ENCODE results near the gene LEFTY2. TPM values are rescaled to one million over a fixed set of nuclear protein-coding genes. Genes with fewer than 3 reads are reported as not detected.

LEFTY2 gene
- total and polyA plus RNA-seq, 4 donors: 4.6 to 6.0 (median 5.1) TPM

DNA sequence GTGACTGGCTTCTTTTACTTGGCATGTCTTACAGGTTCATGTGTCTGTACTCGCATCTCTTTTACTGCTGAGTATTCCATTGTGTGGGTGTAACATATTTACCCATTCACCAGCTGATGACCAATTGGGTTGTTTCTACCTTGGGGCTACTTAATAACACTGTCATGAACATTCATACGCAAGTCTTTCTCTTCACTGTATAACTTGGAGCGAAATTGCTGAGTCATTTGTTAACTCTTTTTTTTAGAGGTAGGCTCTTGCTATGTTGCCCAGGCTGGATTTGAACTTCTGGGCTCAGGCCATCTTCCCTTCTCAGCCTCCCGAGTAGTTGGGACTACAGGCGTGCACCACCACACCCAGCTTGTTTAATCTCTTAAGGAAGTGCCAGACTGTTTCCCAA, 23.5 kb downstream of the LEFTY2 start:
- no peaks in the 10 kb centered on the region for H3K36me3 ChIP-seq (ENCODE audit: control insufficient read depth in 1 of 2, insufficient read depth in 2 of 2, low read length in 1 of 2)
- intact Hi-C loops (cut with DNase I): no loop called here
- DNase-seq: peak; percentile 2 to 12
- H3K4me3 ChIP-seq (ENCODE audit: low read length in 2 of 2): no peak overlapping the region
- H3K27ac ChIP-seq (ENCODE audit: low read depth in 1 of 2, low read length in 2 of 2): no peak overlapping the region
- H3K27me3 ChIP-seq (ENCODE audit: control insufficient read depth in 1 of 2, insufficient read depth in 2 of 2, low read length in 1 of 2): no peaks in the 10 kb centered on the region
- no peaks in the 10 kb centered on the region for H3K4me1 ChIP-seq (ENCODE audit: control insufficient read depth in 1 of 2, insufficient read depth in 2 of 2, low read length in 2 of 2)
- H3K9me3 ChIP-seq (ENCODE audit: control insufficient read depth, low read length): no peaks in the 10 kb centered on the region
- 90% methylated on average over 5 of the region's 5 CpGs for WGBS, 2 donors
- ATAC-seq (ENCODE audit: low FRiP score): no peak

DNA sequence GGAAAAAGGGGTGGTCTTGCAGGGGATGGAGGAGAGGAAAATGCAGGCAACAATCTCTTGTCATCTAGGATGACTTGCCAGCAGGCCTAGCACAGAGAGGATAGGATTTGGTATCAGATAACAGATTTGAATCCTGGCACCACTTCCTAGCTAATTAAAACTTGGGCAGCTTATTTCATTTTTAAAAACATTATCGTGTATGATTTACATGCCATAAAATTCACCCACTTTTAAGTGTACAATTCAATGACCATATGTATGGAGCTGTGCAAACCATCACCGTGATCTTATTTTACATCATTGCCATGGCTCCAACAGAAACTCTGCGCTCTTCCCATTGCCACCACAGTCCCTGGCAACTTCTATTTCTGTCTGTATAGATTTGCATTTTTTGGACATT, 23.9 kb downstream of the LEFTY2 start:
- no peaks in the 10 kb centered on the region for H3K36me3 ChIP-seq (ENCODE audit: control insufficient read depth in 1 of 2, insufficient read depth in 2 of 2, low read length in 1 of 2)
- no peak overlapping the region for H3K27ac ChIP-seq (ENCODE audit: low read depth in 1 of 2, low read length in 2 of 2)
- no peaks in the 10 kb centered on the region for H3K27me3 ChIP-seq (ENCODE audit: control insufficient read depth in 1 of 2, insufficient read depth in 2 of 2, low read length in 1 of 2)
- H3K9me3 ChIP-seq (ENCODE audit: control insufficient read depth, low read length): no peaks in the 10 kb centered on the region
- no peak overlapping the region for H3K4me3 ChIP-seq (ENCODE audit: low read length in 2 of 2)
- ATAC-seq (ENCODE audit: low FRiP score): no peak
- intact Hi-C loops (cut with DNase I): no loop called here
- no peak for DNase-seq
- no peaks in the 10 kb centered on the region for H3K4me1 ChIP-seq (ENCODE audit: control insufficient read depth in 1 of 2, insufficient read depth in 2 of 2, low read length in 2 of 2)
- WGBS, 2 donors: 90 to 93% methylated on average over 3 of the region's 3 CpGs

DNA sequence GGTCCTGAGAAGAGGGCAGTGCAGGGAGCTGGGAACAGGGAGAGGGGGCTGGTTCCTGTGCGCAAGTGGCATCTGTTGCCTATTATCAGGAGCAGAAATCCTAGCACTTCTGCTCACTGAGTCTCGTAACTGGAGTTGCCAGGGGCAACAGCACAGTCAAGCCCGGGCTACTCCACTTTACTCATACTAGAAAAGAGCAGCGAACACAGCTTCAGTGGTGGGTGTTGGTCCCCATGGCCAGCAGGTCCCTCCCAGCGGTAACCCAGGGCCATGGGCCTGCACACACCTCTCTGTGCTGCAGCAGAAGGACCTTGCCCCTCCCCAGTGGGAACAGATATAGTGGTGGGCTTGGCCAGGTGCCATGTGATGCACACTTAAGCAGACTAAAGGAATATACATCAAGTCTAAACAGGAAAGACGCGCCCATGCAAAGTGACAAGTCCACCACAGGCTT, 25.5 kb downstream of the LEFTY2 start:
- Histone ChIP-seq H3K4me3 (ENCODE audit: low read length in 2 of 2) (no peak overlapping the region), H3K9me3 (ENCODE audit: control insufficient read depth, low read length) (no peaks in the 10 kb centered on the region), H3K4me1 (ENCODE audit: control insufficient read depth in 1 of 2, insufficient read depth in 2 of 2, low read length in 2 of 2) (no peaks in the 10 kb centered on the region), H3K27ac (ENCODE audit: low read depth in 1 of 2, low read length in 2 of 2) (no peak overlapping the region), H3K27me3 (ENCODE audit: control insufficient read depth in 1 of 2, insufficient read depth in 2 of 2, low read length in 1 of 2) (no peaks in the 10 kb centered on the region), H3K36me3 (ENCODE audit: control insufficient read depth in 1 of 2, insufficient read depth in 2 of 2, low read length in 1 of 2) (no peaks in the 10 kb centered on the region)
- intact Hi-C loops (cut with DNase I): no loop called here
- ATAC-seq (ENCODE audit: low FRiP score): no peak
- 87% methylated on average over 7 of the region's 7 CpGs for WGBS, 2 donors
- peak; percentile 26 to 70 for DNase-seq

DNA sequence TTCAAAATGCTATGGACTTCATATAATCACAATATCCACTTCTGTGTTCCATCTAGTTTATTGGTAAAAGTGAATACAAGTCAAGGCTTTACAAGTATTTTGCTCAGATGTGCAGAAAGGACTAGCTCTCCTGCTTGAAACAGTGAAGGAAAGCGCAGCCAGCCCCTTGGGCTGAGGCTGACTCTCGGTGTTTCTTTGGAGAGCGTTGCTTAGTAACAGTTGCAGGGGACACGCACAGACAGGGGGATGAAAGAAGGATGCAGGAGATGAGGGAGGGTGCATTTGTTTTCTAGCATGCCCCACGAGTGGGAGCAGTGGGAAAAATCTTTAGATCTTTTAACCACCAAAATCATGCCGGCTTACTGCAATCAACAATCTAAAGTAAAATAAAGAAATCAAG, 26.1 kb downstream of the LEFTY2 start:
- no peaks in the 10 kb centered on the region for H3K36me3 ChIP-seq (ENCODE audit: control insufficient read depth in 1 of 2, insufficient read depth in 2 of 2, low read length in 1 of 2)
- 88% methylated on average over 6 of the region's 6 CpGs for WGBS, 2 donors
- no peak overlapping the region for H3K4me3 ChIP-seq (ENCODE audit: low read length in 2 of 2)
- peak in 1 of 2 donors; percentile 15 for DNase-seq
- no peak overlapping the region for H3K27ac ChIP-seq (ENCODE audit: low read depth in 1 of 2, low read length in 2 of 2)
- no peaks in the 10 kb centered on the region for H3K27me3 ChIP-seq (ENCODE audit: control insufficient read depth in 1 of 2, insufficient read depth in 2 of 2, low read length in 1 of 2)
- no peaks in the 10 kb centered on the region for H3K4me1 ChIP-seq (ENCODE audit: control insufficient read depth in 1 of 2, insufficient read depth in 2 of 2, low read length in 2 of 2)
- ATAC-seq (ENCODE audit: low FRiP score): no peak
- intact Hi-C loops (cut with DNase I): loop anchor here (5.0 kb wide), 3 partner anchors 62 to 138 kb away; partner anchors contain the start of gene SRP9 (in 1 of the 2)
- H3K9me3 ChIP-seq (ENCODE audit: control insufficient read depth, low read length): no peaks in the 10 kb centered on the region

DNA sequence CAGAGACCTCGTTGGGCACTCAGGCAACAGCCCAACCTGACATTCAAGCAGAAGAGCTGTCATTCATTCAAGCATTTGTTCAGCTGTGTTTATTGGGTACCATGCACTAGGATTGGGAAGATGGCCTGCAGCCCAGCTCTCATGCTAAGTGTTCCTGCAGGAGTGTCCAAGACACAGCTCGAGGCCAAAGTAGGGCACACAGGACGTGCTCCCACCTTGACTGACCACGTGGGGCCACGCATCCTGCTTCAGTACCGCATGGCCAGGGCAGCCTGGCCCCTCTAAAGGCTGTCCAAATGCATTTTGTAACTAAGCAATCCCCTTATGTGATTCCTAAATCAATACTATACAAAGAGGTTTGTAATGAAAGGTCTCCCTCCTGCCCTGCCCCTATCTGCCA, 26.6 kb downstream of the LEFTY2 start:
- 82 to 88% methylated on average over 6 of the region's 6 CpGs for WGBS, 2 donors
- no peak overlapping the region for H3K4me3 ChIP-seq (ENCODE audit: low read length in 2 of 2)
- no peaks in the 10 kb centered on the region for H3K36me3 ChIP-seq (ENCODE audit: control insufficient read depth in 1 of 2, insufficient read depth in 2 of 2, low read length in 1 of 2)
- H3K4me1 ChIP-seq (ENCODE audit: control insufficient read depth in 1 of 2, insufficient read depth in 2 of 2, low read length in 2 of 2): no peaks in the 10 kb centered on the region
- no peak overlapping the region for H3K27ac ChIP-seq (ENCODE audit: low read depth in 1 of 2, low read length in 2 of 2)
- no peaks in the 10 kb centered on the region for H3K27me3 ChIP-seq (ENCODE audit: control insufficient read depth in 1 of 2, insufficient read depth in 2 of 2, low read length in 1 of 2)
- intact Hi-C loops (cut with DNase I): loop anchor here (5.0 kb wide), 3 partner anchors 63 to 137 kb away; partner anchors contain the start of gene SRP9 (in 1 of the 2)
- ATAC-seq (ENCODE audit: low FRiP score): no peak
- peak; percentile 10 to 53 for DNase-seq
- no peaks in the 10 kb centered on the region for H3K9me3 ChIP-seq (ENCODE audit: control insufficient read depth, low read length)

DNA sequence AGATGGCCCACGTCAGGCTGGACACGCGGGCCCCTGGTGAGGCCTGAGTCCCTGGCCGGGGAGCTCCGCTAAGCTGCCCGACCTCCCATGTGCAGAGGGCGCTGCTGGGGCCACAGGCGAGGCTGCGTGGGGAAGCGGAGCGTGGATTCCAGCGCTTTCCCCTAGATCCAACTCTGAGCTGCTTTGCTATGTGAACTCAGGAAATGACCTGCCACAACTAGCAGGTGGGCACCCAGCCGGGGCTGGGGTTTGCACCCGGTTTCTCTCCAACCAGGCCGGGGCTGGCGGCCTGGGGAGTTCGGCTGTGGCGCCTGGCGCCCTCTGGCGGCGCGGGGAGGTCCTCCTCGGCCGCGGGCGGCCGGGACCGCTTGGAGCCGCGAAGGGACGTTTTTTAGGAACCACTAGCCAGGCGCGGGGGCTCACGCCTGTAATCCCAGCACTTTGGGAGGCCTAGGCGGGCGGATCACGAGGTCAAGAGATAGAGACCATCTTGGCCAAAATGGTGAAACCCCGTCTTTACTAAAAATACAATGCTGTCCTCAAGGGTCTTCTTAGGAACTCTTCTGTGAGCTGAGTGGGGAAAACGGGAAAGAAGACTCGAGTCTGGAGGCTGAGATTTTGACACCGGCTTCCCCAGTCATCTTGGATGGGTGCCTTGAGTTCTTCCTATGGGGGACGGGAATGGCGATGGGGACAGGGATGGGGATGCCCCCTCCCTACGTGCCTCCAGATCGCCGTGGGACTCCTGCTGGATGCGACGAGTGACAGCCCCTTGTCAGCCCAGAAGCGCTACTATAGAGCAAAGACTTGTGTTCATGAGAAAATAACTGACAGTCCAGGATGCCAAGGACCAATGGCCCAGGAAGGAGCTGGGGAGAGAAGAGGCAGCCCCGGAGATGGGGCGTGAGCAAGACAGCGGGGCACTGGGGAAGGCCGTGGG, 29.6 kb downstream of the LEFTY2 start:
- no peaks in the 10 kb centered on the region for H3K4me1 ChIP-seq (ENCODE audit: control insufficient read depth in 1 of 2, insufficient read depth in 2 of 2, low read length in 2 of 2)
- intact Hi-C loops (cut with DNase I): loop anchor here (2.0 to 5.0 kb wide), 4 partner anchors 66 to 437 kb away; partner anchors contain the start of gene SRP9 (in 1 of the 2)
- no peaks in the 10 kb centered on the region for H3K9me3 ChIP-seq (ENCODE audit: control insufficient read depth, low read length)
- ATAC-seq (ENCODE audit: low FRiP score) (peak; percentile 90), DNase-seq (peak; percentile 72 to 92)
- no peak overlapping the region for H3K4me3 ChIP-seq (ENCODE audit: low read length in 2 of 2)
- no peaks in the 10 kb centered on the region for H3K27me3 ChIP-seq (ENCODE audit: control insufficient read depth in 1 of 2, insufficient read depth in 2 of 2, low read length in 1 of 2)
- no peaks in the 10 kb centered on the region for H3K36me3 ChIP-seq (ENCODE audit: control insufficient read depth in 1 of 2, insufficient read depth in 2 of 2, low read length in 1 of 2)
- WGBS, 2 donors: 33 to 34% methylated on average over 53 of the region's 53 CpGs
- H3K27ac ChIP-seq (ENCODE audit: low read depth in 1 of 2, low read length in 2 of 2): no peak overlapping the region

DNA sequence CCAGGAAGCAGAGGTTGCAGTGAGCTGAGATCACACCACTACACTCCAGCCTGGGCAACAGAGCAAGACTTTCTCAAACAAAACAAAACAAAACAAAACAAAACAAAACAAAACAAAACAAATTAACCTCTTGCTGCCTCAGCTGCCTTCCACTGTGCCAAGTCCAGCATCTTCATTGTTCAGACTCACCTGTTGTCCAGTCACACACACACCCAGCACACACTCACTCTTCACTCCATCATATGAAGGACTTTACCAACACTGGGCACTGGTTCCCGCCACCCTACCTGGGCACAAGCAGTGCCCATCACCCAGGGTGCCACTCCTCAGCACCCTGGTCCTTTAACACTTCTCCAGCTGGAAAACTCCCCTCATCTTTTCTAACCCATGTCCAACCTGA, 31.5 kb downstream of the LEFTY2 start:
- ATAC-seq (ENCODE audit: low FRiP score): no peak

DNA sequence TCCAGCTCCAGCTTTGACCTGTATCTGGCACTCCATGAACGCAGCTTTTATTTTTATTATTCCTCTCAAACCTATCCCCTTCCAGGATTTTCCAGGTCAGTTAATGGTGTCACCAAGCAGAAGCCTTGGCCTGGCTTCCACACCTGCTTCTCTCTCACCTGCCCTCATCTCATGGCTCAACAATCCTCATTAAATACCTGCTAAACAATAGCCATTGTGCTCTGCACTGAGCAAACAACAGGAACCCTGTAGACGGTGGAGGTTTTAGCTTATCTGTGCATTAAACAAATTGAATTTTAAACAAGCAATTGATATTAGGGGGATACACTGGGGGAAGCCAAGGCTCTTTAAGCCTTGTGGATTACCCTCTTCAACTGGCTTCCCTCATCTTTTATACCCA, 32.2 kb downstream of the LEFTY2 start:
- no peak overlapping the region for H3K4me3 ChIP-seq (ENCODE audit: low read length in 2 of 2)
- no peaks in the 10 kb centered on the region for H3K27me3 ChIP-seq (ENCODE audit: control insufficient read depth in 1 of 2, insufficient read depth in 2 of 2, low read length in 1 of 2)
- no peaks in the 10 kb centered on the region for H3K36me3 ChIP-seq (ENCODE audit: control insufficient read depth in 1 of 2, insufficient read depth in 2 of 2, low read length in 1 of 2)
- H3K4me1 ChIP-seq (ENCODE audit: control insufficient read depth in 1 of 2, insufficient read depth in 2 of 2, low read length in 2 of 2): no peaks in the 10 kb centered on the region
- ATAC-seq (ENCODE audit: low FRiP score) (no peak), DNase-seq (no peak)
- no peaks in the 10 kb centered on the region for H3K9me3 ChIP-seq (ENCODE audit: control insufficient read depth, low read length)
- intact Hi-C loops (cut with DNase I): no loop called here
- no peak overlapping the region for H3K27ac ChIP-seq (ENCODE audit: low read depth in 1 of 2, low read length in 2 of 2)
- WGBS, 2 donors: 81 to 86% methylated on average over 2 of the region's 2 CpGs

More for the DNA sequence above, 31.5 kb downstream of the LEFTY2 start:
- DNase-seq: peak; percentile 2 to 12
- Histone ChIP-seq H3K4me1 (ENCODE audit: control insufficient read depth in 1 of 2, insufficient read depth in 2 of 2, low read length in 2 of 2) (no peaks in the 10 kb centered on the region), H3K9me3 (ENCODE audit: control insufficient read depth, low read length) (no peaks in the 10 kb centered on the region), H3K4me3 (ENCODE audit: low read length in 2 of 2) (no peak overlapping the region), H3K27me3 (ENCODE audit: control insufficient read depth in 1 of 2, insufficient read depth in 2 of 2, low read length in 1 of 2) (no peaks in the 10 kb centered on the region), H3K27ac (ENCODE audit: low read depth in 1 of 2, low read length in 2 of 2) (no peak overlapping the region), H3K36me3 (ENCODE audit: control insufficient read depth in 1 of 2, insufficient read depth in 2 of 2, low read length in 1 of 2) (no peaks in the 10 kb centered on the region)
- intact Hi-C loops (cut with DNase I): no loop called here
- WGBS, 2 donors: 92 to 99% methylated on average over 1 of the region's 1 CpG

All from aorta (tissue), 5 donors.